GM03348 (cell line): Measurements from ENCODE around the gene TMEM8B.
A peak's percentile ranks its signal among the peaks of the same experiment; 100 is the strongest.

Experiments
- DNase-seq: peaks from one replicate; pipeline ENCODE4 v3.0.0; 2012; ENCODE audit warnings: low spot score

TMEM8B gene

DNA sequence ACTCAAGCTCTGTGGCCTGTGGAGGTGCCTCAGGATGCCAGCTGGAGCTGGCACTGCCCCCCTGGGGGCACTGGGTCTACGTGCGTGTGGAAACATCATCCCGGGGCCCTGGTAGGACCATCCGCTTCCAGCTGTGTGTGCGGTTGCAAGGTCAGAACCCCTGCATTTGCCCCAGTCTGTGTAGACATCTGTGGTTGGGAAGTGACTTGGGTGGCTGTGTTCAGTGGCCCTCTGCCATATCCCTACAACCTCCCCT is 12.5 kb downstream of the TMEM8B start:
- no peak for DNase-seq

DNA sequence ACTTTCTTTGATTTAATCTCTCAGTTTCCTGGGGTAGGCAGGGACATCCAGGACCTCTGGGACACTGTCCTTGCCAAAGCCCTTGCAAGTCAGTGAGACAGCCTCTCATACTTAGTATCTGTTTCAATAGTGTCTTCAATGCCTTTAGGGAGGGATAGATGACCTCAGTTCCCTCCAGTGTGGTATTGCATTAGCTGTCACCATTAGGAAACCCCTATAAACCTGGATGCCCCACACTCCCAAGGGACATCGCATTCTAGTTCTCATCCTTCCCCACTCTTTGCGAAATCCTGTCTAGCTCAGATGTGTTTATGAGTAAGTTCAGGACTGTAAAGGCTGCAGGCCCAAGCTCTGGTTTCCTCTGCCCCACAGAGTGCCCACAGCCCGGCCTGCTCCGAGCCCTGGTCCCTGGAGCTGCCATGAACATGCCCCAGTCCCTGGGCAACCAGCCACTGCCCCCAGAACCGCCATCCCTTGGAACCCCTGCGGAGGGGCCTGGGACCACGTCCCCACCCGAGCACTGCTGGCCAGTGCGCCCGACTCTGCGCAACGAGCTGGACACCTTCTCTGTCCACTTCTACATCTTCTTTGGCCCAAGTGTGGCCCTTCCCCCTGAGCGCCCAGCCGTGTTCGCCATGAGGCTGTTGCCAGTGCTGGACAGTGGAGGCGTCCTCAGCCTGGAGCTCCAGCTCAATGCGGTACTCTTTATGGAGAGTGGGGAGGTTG is 13.2 kb downstream of the TMEM8B start:
- peak; percentile 15 for DNase-seq

DNA sequence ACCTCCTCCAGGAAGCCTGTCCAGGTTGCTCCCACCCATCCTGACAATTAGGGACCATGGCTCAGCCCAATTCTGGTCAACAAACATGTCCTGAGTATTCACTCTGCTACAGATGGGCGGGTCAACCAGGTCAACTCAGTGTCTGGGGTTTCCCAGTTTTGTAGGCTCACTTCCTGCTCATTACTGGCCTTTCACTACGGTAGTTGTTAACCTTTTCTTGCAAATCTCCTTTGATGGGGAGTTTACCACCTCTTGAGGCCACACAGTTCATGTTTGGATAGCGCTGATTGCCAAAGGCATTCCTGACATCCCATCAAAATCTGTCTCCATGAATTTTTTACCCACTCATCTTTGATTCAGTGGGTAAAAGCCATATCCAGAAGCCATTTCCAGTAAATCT is 13.8 kb downstream of the TMEM8B start:
- no peak for DNase-seq

DNA sequence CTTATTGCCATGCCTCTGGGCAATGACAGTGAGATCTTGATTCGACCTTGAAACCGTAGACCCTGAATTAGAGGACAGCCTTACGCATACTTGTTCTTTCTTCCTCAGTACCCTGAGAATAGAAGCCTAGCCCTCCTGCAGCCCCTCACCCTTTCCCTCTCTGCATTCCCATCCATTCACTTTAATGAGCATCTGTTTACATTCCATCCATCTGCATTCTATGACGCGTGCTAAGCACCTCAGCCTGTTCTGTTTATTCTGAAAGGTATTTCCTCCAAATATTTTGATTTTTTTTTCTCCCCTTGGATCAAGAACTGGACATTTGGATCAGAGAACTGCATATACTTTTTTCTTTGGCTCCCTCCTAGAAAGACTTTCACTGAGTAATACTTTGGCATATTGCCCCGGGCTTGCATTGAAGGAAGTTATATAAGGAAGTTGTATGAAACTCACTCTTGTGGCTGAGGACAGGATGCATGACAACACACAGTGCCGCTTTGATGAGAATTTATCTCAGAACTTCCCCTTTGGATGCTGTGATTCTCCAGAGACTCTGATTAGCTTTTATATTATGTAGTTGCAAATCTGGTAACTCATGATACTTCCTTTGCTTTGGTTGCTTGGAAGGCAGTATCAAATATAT is 15.7 kb downstream of the TMEM8B start:
- peak; percentile 74 for DNase-seq

DNA sequence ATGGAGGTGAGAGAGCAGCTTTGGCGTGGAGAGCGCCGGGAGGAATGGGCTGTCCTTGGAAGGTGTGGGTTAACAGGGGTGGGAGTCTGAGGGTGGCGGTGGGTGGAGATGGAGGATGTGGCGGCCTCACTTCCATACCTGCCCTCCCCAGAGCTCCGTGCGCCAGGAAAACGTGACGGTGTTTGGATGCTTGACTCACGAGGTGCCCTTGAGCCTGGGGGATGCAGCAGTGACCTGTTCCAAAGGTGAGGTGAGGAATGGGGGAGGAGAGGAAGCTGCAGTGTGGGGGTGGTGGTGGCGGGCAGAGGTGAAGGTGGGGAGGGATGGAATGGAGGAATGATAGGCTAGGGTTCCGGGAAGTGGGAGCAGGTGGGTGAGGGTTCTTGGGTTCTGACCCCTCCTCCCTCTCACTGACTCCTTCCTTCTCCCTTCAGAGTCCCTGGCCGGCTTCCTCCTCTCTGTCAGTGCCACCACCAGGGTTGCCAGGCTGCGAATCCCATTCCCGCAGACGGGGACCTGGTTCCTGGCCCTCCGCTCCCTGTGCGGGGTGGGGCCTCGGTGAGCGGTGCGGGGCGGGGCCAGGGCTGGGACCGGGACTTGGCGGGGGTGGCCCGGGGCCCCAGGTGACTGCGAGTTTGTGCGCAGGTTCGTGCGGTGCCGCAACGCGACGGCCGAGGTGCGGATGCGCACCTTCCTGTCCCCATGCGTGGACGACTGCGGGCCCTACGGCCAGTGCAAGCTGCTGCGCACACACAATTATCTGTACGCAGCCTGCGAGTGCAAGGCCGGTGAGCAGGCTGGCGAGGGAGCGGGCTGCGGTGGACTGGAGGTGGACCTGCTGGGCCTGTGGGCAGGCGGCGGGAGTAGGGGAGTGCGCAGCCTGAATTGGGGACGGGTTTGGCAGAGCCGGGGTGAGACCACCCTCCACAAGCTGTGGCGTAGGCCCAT is 17.1 kb downstream of the TMEM8B start:
- no peak for DNase-seq

DNA sequence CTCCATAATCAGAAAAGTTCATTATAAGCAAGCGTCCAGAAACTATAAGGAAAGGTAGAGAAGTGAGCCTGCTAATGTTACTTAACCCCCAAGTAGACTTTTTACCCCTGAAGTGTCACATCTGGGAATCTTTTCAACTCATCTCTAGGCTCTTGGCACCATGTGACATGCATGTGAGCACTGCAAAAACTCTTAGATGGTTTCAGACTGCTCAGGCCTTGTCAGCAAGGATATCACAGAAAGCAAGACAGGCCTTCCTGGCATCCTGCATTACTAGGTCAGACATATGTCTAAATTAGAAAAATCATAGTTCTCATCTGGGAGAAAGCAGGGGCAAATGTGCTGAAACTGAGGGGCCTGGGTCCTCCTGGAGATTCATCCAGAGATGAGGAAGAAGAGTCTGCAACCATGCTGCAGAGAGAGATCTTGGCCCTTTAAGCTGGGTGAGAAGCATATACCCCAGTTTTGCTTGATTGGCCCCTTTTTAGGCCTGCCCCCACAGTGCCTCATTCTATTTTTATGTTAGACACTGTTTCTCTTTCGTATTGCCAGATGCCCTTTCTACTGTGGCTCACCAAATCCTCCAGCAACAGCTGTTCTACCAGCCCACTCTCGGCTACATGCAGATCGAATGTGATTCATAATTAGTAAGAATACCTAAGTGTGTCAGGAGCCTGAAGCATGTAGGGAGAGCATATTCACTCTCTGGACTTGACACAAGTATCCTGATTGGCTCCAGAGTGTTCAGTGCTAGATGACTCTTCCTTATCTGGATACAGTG is 19.0 kb downstream of the TMEM8B start:
- peak; percentile 85 for DNase-seq

DNA sequence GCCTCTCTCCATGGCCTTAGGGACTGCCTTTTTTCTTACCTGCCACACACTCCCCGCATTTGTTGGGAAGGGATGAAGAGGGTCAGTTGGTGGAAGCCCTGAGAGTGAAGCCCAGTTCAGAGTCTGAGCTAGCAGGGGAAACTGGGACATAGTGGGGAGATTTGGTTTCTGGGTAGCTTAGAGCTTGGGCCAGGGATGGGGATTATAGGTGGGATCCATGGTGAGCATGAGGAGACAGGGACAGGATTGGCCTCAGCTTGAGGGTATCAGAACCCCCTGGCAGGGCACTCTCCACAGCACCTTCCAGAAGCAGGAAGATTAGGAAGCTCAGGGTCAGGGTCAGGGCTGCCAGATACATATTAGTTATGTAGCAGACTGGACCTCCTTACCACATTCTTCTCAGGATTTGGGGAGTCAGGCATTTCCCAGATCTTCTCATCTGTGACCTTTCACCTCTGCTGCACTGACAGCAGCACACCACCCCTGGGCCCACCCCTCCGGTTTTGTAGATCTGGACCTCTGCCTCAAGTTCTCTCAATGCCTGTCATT is 23.3 kb downstream of the TMEM8B start:
- DNase-seq: no peak

DNA sequence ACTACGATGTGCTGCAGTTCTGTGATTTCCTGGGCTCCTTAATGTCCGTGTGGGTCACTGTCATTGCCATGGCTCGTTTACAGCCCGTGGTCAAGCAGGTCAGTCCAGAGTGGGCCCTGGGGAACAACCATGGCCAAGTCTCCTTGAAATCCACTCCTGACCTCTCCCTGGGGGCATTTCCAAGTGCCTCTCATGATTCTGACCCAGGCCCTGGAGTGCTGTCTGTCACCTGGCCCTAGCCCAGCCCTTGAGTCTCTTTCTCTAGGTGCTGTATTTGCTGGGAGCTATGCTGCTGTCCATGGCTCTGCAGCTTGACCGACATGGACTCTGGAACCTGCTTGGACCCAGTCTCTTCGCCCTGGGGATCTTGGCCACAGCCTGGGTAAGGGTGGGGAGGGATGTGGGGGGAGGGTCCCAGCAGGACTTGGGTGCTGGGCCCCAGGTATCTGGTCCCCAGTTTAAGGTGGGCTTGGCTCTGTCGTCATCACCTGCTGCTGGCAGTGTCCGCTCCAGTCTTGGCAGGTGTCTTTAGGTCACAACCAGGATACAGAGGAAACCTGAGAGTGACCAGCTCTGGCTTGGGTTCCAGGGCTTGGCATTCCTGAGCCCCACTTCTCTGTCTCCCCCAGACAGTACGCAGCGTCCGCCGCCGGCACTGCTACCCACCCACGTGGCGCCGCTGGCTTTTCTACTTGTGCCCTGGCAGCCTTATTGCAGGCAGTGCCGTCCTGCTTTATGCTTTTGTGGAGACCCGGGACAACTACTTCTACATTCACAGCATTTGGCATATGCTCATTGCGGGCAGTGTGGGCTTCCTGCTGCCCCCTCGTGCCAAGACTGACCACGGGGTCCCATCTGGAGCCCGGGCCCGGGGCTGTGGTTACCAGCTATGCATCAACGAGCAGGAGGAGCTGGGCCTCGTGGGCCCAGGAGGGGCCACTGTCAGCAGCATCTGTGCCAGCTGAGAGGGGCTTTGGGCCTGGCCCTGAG is 24.1 kb downstream of the TMEM8B start:
- DNase-seq: no peak

DNA sequence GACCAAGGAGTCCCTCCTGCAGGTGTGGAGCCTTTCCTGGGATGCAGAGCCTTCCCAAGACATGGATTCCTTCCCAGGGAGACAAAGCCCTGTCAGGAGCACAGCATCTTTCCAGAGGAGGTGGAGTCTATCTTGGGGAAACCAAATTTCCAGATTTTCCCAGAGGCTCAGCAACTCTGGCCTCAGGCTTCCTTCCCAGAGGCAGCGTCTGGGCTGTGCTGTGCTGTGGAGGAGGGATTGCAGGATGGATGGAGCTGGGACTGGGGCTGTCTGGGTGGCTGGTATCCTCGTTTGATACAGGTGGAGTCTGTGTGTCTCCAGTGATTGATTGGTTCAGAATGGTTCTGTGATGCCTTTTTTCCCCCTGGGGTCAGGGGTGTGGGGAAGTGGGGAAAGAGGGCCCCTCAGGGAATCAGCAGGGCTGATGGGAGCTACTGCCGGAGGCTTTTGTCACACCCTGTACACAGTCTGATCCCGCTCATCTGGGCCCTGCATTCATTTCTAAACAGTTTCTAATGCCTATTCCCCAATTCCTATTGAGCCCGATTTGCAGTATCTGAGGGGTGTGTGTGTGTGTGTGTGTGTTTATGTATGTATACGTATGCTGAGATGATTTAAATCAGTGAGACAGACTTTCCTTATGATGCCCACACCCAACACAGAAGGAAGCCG is 25.2 kb downstream of the TMEM8B start:
- DNase-seq: no peak

DNA sequence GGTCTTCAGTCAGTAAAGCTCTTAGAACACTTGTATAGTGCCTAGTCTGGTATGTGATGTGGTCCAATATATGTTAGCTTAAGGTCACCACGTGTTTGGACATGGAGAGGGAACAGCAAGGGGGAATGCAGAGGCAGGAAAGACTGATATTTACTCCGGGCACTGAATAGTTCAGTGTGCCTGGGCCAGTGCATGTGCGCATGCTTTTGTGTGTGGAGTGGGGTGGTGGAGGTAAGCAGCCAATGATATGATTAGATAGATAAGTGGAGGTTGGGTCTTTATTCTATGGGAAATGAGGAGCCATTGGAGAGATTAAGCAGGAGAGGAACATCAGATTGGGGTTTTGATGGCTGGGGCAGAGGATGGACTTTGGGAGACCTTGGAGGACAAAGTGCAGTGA is 27.2 kb downstream of the TMEM8B start:
- no peak for DNase-seq

DNA sequence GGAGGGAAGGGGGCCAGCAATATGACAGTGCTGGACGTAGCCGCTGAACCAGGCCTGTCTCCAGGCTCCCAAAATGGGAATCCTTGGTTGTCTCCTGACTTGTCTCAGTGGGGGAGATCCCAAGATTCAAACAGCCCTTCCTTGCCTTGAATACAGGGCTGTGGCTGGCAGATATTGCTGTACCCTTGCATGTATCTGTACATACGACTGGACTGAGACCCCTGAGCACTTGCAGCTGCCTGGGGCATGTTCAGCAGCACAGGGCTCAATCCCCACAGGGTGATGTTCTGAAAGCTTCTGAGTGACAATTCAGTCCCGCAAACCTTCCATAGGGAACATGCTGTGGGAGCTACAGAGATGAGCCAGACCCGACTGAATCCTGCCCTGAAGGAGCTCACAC is 27.9 kb downstream of the TMEM8B start:
- DNase-seq: no peak

DNA sequence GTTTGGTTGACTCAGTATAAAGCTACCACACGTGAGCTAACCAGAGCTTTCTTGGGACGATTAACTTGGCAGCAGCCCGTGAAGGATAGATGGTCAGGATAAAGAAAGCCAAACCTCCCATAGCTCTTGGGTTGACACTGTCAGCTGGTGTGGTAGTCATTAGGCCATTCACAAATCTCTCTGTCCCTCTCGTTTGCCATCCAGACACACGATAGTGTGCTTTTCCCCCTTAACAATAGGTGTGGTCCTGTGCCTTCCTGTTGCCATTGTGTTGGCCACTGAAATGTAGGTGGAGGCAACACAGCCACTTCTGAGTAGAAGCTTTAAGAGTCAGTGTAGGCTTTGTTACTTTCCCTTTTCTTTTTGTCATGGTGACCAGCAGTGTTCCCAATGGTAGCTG is 29.4 kb downstream of the TMEM8B start:
- no peak for DNase-seq

DNA sequence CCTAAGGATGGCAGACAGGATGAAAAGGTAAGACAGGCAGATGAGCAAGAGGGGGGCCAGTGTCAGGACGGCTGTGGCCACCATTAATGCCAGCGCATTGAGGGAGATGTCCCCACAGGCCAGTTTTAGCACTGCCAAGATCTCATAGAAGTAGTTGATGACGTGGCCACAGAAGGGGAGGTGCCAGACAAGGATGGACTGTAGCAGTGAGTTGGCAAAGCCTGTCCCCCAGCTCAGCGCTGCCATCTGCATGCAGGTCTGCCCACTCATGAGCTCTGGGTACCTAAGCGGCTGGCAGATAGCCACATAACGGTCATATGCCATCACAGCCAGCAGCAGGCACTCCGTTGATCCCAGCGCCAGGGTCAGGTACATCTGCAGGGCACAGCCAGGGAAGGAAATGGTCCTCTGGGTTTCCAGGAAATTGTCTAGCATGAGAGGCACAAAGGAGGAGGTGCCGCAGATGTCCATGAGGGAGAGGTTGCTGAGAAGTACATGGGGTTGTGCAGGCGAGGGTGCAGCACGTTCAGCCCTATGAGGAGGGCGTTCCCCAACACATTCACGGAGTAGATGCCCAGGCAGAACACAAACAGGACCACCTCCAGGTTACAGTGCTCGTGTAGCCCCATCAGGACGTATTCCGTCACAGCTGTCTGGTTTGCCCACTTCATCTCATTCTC is 30.4 kb downstream of the TMEM8B start:
- peak; percentile 21 for DNase-seq

DNA sequence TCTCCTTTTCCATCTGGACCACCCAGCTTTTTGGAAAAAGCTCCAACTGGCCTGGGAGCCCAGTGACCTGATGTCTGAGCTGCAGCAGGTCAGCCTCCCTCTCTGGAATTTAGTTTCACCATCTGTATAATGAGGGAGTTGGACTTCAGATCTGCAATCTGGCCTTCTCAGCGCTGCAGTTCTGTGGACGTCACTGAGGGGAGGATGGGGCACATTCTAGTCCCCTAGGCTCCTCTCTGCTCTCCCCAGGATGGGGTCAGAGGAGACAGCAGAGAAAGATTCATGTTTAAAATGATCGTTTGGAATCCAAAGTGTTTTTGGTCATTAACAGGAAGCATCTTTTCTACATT is 30.9 kb downstream of the TMEM8B start:
- no peak for DNase-seq

DNA sequence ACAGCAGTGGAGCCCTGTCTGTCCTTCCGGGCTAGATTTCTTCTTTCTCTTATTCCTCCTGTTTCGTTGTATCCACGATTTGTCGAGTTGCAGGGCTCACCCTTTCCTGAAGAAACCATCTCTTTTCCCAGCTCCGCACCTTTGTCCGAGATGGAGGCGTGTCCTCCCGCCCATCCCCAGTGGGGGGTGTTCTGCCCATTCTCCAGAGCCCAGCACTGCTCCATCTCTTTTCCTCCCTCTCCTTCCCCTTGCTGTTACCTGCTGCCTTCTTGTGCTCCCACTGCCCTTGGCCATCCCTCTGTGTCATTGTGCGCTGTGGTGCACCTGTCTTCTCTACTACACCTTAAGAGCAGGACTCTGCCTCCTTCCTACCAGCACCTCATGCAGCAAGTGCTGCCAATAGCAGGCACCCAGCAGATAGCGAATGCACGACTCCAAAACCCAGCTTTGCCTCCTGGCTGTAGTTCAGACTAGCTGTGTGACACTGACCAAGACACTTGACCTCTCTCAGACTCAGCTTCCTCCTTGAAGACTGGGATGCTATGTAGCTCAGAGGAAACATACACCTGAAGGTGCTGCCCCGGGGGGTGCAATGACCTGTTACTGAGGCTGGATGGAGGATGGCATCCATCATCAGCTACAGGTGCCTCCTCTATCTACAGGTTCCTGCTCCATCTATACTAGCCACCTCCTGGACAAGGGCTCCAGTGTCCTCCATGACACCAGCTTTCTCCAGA is 32.3 kb downstream of the TMEM8B start:
- no peak for DNase-seq

DNA sequence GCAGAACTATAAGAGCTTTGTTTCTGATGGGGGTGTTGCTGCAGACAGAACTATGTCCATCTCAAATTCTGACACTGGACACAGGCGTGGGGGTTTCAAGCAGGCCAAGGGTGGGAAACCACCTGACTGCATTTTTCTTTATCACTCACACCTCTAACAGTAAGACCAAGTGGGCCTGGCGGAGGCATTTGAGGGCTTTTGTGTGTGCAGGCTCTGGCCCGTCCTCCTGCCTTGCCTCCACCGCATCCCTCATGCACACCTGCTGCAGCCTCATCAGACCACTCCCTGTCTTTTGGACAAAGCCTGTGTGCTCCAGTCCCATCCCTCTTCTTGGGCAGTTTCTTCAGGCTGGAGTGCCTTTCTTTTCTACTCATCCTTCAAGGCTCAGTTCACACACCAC is 33.3 kb downstream of the TMEM8B start:
- DNase-seq: no peak

DNA sequence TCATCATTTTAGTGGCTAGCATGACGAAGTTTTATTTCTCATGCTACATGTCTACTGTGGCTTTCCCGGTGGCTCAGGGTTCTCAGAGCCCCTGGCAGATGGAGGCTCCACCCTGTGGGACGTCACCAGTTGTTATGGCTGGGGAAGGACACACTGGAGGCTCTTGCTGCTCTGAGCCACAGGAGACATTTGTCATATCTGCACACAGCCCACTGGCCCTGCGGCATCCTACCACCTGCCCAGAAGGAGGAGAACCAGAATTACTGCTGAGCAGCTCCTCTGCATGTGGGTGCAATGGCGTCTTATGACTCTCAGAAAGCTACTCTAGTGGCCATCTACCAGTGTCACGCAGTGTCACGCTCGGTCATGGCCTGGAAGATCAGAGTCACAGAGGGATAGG is 34.6 kb downstream of the TMEM8B start:
- no peak for DNase-seq

DNA sequence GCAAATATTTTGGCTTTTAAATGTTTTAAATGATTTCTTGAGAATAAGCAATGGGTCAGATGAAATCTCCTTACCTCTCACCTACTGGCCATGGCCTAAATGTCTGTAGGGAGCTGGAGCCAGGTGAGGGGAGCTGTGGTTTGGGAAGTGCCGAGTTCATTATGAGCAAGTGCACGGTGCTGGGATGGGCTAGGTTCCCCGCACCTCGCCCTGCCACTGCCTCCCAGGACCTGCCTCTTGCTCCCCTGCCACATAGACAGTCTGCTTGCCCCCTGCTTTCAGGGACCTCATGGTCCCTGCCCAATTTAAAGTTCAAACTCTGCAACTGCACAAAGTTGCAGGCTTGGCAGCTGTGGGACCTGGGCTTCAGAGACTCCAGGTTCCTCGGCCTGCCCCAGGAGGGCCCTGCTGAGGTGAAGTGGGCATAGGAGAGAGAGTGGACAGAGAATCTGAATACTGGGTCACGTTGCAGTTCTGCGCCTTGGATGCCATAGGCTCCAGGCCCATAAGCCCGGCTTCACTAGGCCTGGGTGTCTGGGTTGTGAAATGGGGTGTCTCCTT is 35.7 kb downstream of the TMEM8B start:
- DNase-seq: no peak

DNA sequence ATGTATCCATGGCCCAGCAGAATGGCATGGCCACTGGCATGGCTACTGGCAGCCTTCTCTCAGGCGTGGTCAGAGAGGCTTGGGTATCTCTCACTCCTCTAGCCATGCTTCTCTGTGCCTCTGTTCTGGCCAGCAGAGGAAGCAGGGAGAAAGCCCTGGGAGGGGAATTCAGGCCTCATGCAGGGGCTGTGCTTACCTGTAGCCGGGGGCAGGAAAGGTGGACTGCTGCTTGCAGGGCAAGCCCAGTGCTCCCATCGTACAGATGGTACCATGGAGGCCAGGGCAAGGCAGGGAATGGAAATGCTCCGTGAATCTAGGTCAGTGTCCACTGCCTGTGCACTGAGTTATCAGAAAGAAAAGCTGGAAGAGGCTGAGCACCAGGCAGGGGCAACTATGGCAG is 38.5 kb downstream of the TMEM8B start:
- no peak for DNase-seq
